RWPE1 (cell line): ENCODE measurements around the gene FMNL1.
A peak's percentile ranks its signal among the peaks of the same experiment; 100 is the strongest.

ENCODE experiments used
- CTCF ChIA-PET: fragments of 350-600 bp; sonication (Branson Sonifier 250); formaldehyde crosslinking; extraction: SDS; loops from one replicate; lab custom pipeline; 2021; lab: Yijun Ruan, JAX
- POLR2A ChIA-PET: fragments of 400-600 bp; formaldehyde crosslinking; extraction: SDS; loops from one replicate; lab custom pipeline; 2020; ENCODE audit warnings: antibody characterized with exemption; ENCODE audit not compliant: low non-redundant PET; lab: Yijun Ruan, JAX
- DNase-seq: peaks from one replicate; pipeline ENCODE4 v3.0.0; 2012; ENCODE audit warnings: low spot score
- H3K27ac ChIP-seq: fragments of 450-650 bp; 2 replicates; pipeline ENCODE4 v1.5.1; 2017
- TF ChIP-seq, protein P1 (sequence below): fragments of 450-650 bp; conservative IDR thresholded peaks from 2 replicates; pipeline ENCODE4 v1.5.1; 2017; ENCODE audit warnings: low read depth, mild to moderate bottlenecking

The FMNL1 gene

GRCh38 chr17:45260204-45260783 lies 38.6 kb downstream of the FMNL1 start:
- POLR2A ChIA-PET: no interaction called here
- TF ChIP-seq, protein P1, sequence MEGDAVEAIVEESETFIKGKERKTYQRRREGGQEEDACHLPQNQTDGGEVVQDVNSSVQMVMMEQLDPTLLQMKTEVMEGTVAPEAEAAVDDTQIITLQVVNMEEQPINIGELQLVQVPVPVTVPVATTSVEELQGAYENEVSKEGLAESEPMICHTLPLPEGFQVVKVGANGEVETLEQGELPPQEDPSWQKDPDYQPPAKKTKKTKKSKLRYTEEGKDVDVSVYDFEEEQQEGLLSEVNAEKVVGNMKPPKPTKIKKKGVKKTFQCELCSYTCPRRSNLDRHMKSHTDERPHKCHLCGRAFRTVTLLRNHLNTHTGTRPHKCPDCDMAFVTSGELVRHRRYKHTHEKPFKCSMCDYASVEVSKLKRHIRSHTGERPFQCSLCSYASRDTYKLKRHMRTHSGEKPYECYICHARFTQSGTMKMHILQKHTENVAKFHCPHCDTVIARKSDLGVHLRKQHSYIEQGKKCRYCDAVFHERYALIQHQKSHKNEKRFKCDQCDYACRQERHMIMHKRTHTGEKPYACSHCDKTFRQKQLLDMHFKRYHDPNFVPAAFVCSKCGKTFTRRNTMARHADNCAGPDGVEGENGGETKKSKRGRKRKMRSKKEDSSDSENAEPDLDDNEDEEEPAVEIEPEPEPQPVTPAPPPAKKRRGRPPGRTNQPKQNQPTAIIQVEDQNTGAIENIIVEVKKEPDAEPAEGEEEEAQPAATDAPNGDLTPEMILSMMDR: no peak
- CTCF ChIA-PET: no interaction called here
- H3K27ac ChIP-seq: peak overlapping the region; percentile 8; the same call in 1 of the 2 replicates
- DNase-seq: no peak

GRCh38 chr17:45261577-45262515 lies 40.2 kb downstream of the FMNL1 start, which contains the start of gene SPATA32:
Gene SPATA32, minus strand, starts transcription at chr17:45262094. Its CDS starts 78 bp downstream, at chr17:45262016.
- CTCF ChIA-PET: no interaction called here
- POLR2A ChIA-PET: no interaction called here
- peak within 1 kb of the TSS; percentile 66 for H3K27ac ChIP-seq
- TF ChIP-seq, protein P1: no peak
- no peak for DNase-seq

- TF ChIP-seq, protein P1: no peak
- ChIA-PET POLR2A (no interaction called here), CTCF (interaction anchor here (0.7 to 1.2 kb wide), 4 partner anchors 121 to 589 kb away, joined by 3 to 8 read pairs (median 3); no protein-coding TSS in a partner anchor)
- no peak for DNase-seq
- H3K27ac ChIP-seq: peak overlapping the region; percentile 66
Measured at GRCh38 chr17:45262516-45263476, 41.1 kb downstream of the FMNL1 start.

DNA sequence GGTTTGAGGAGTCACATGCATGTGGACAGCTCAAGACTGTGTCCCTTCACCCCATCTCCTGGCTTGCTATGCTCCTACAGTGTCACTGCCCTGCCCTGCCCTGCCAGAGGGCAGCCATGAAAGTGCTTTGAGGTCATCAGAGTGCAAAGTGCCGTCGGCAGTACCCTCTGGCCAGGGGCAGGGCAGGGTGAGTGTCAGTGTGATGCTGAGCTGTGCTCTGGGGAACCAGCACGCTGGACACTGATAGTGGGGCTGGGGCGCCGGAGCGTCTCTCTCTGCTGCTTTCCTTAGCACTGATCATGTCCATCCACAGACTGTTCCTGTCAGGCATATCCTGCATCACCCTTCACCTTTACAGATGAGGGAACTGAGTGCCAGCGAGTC lies 41.8 kb downstream of the FMNL1 start:
- DNase-seq: no peak
- peak overlapping the region; percentile 66 for H3K27ac ChIP-seq
- TF ChIP-seq, protein P1: no peak
- POLR2A ChIA-PET: no interaction called here
- CTCF ChIA-PET: interaction anchor here (0.7 to 1.2 kb wide), 4 partner anchors 120 to 588 kb away, joined by 3 to 8 read pairs (median 3); no protein-coding TSS in a partner anchor

DNA sequence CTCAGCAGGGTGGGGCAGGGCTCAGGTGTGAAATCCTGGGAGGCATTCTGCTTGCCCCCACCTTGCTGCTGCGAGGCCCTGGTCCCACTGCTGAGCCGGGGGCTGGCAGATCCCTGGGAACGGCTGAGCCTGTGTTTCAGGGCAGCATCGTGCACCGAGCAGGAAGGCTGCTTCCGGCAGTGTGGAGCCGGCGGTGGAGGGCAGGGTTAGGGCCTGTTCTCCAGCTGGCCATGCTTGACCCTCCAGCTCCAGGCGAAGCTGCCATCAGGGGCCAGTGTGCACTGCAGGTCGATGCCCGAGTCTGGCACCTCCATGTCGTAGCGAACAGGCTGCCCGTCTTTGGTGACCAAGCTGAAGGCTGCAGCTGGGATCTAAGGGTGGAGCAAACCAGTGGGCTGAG lies 42.7 kb downstream of the FMNL1 start:
- DNase-seq: no peak
- POLR2A ChIA-PET: no interaction called here
- TF ChIP-seq, protein P1: no peak
- CTCF ChIA-PET: no interaction called here
- peak overlapping the region; percentile 66 for H3K27ac ChIP-seq

- H3K27ac ChIP-seq: peak overlapping the region; percentile 66
- DNase-seq: no peak
- ChIA-PET CTCF (interaction anchor here (0.9 to 2.6 kb wide), 3 partner anchors 11 to 108 kb away, joined by 3 to 17 read pairs (median 4); no protein-coding TSS in a partner anchor), POLR2A (no interaction called here)
- TF ChIP-seq, protein P1: no peak
Measured at GRCh38 chr17:45264988-45265387, 43.3 kb downstream of the FMNL1 start.
